ENCODE data around the gene TMEM138. TPM values are rescaled to one million over a fixed set of nuclear protein-coding genes. Genes with fewer than 3 reads are reported as not detected.

TMEM138 gene
- 10 to 100 TPM; 74.4 to 75.1 TPM for total RNA-seq
- polyA plus RNA-seq, result 54.3 TPM

DNA sequence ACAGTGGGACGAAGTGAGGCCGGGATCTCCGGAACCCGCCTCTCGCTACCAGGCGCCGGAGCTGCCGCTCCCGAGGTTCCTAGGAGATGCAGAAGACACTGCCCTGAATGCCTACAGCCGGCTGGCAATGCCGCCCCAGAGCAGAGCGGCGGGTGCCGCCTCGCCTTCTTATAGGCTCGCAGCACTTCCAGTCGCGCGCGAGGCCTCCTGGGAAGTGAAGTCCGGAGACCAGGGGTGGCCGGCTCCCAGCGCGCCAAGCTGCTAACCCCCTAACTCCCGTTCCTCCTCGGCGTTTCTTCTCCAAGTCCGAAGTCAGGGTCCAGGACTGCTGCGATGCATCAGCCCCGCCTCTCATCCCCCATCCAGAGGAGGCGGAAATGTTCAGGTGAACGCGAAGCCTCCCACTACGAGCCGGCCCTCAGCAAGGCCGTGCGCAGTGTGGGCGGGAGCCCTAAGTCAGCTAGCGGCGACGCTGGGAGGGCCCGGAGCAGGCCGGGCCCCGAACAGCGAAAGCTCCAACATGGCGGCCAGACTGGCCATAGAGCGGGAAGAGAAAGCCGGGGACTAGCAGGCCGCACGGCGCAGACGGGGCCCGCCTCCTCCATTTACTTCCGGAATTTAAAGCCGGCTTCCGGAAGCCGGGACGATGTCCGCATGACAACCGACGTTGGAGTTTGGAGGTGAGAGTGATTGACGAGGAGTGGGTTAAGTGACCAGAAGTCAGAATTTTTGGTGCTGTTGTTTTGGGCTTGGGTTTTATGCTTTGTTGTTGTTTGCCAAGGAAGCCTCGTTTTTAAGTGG is at the start of gene TMEM138, which contains the start of gene CYB561A3:
TSS of gene TMEM138 (plus strand) at position 634 of the 801 bp plus-strand sequence. CDS start 2,017 bp downstream, outside the sequence.
TSS of gene CYB561A3 (minus strand) at position 142 of the 801 bp plus-strand sequence. CDS start 5,169 bp downstream, outside the sequence.
- H3K4me1 Mint-ChIP-seq, result peaks cover 29 to 44% (median 39%) of the 10 kb centered on the region in 3 donors
- peaks cover 0 to 44% (median 2%) of the 10 kb centered on the region in 3 donors for H3K36me3 Mint-ChIP-seq
- H3K27ac Mint-ChIP-seq, result peak within 1 kb of the TSS; percentile 91 to 100 (median 98)
- Histone ChIP-seq H3K4me3 (ENCODE audit: low read length) (peak within 1 kb of the TSS; percentile 91), H3K27me3 (ENCODE audit: insufficient read depth, low read length, poor library complexity, severe bottlenecking) (no peaks in the 10 kb centered on the region), H3K27ac (ENCODE audit: low read depth, low read length) (peak within 1 kb of the TSS; percentile 88), H3K36me3 (ENCODE audit: insufficient read depth, low read length) (peaks cover 17% of the 10 kb centered on the region), H3K4me1 (ENCODE audit: insufficient read depth, low read length) (peaks cover 29% of the 10 kb centered on the region), H3K9me3 (ENCODE audit: low read length) (no peaks in the 10 kb centered on the region)
- DNase-seq, result peak; percentile 79 to 92 (median 84)
- CTCF ChIA-PET, result interaction anchor here (1.2 to 5.7 kb wide), 4 partner anchors 24 to 68 kb away, joined by 4 to 78 read pairs (median 22); partner anchors contain the start of genes CPSF7, DDB1, SDHAF2 and TKFC
- peak within 1 kb of the TSS; percentile 95 to 99 (median 96) for H3K4me3 Mint-ChIP-seq
- POLR2A ChIA-PET, result interaction anchor here (0.6 to 3.7 kb wide), 9 partner anchors 21 to 1703 kb away, joined by 3 to 42 read pairs (median 7); partner anchors contain the start of genes CPSF7, DDB1, SDHAF2 and TKFC
- H3K9me3 Mint-ChIP-seq, result no peaks in the 10 kb centered on the region
- H3K27me3 Mint-ChIP-seq, result no peaks in the 10 kb centered on the region

DNA sequence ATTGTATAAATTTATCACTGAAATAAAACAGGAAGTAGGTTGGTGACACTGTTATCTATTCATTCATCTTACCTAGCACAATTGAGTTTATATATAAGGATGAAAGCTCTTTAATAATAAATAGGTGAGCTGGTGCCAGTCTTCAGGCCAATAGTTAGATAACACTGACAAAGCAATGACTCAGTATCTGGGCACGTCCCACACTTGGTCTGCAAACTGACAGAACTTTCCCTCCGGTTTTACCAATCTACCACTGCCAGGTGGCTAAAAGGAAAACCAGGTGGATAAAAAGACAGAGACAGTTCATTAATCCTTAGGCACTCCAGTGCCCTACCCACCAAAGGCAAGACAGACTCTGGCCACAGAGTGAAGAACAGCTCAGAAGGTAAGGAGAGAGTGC is 46.9 kb upstream of the TMEM138 start:
- H3K4me1 ChIP-seq (ENCODE audit: insufficient read depth, low read length), result no peaks in the 10 kb centered on the region
- CTCF ChIA-PET, result interaction anchor here (0.9 kb wide), 1 partner anchor 22 kb away, joined by 3 read pairs; no protein-coding TSS in a partner anchor

DNA sequence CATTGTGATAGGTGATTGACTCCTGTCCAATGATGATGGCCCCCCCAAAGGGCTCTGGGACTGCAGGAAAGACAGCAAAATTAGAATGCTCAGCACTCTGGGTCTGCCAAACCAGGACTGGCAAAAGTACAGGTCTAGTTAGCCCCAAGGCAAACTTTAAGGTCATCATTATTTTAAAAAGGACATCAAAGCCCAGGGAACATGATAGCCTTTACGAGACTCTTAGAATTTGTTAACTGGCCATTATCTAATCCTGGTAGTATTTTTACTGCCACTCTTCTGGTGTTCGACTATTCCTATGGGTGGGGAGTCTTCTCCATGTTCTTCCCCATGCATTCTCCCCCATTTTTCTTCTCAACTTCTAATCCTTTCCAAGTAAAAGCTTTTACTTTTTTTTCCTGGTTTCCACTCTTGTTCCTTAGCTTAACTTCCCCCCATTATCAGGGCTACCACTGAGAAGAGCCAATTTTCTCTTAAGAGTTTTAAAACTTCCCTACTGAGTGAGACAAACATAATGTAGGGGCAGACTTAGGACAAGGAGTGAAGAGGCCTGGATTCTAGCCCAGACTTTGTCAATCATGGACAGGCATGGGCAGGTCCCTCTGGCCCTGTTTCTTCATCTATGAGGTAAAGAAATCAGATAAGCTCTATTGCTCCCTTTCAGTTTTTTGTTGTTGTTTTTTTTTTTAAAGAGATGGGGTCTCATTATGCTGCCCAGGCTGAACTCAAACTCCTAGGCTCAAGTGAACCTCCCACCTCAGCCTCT is 36.3 kb upstream of the TMEM138 start:
- no peak overlapping the region for H3K4me3 Mint-ChIP-seq
- Histone ChIP-seq H3K9me3 (ENCODE audit: low read length) (no peaks in the 10 kb centered on the region), H3K4me1 (ENCODE audit: insufficient read depth, low read length) (peaks cover 3% of the 10 kb centered on the region), H3K4me3 (ENCODE audit: low read length) (no peak overlapping the region), H3K27ac (ENCODE audit: low read depth, low read length) (no peak overlapping the region), H3K27me3 (ENCODE audit: insufficient read depth, low read length, poor library complexity, severe bottlenecking) (no peaks in the 10 kb centered on the region), H3K36me3 (ENCODE audit: insufficient read depth, low read length) (peaks cover 76% of the 10 kb centered on the region)
- no peaks in the 10 kb centered on the region for H3K9me3 Mint-ChIP-seq
- POLR2A ChIA-PET, result no interaction called here
- H3K27ac Mint-ChIP-seq, result no peak overlapping the region
- no peak for DNase-seq
- H3K27me3 Mint-ChIP-seq, result no peaks in the 10 kb centered on the region
- peaks cover 27 to 35% (median 34%) of the 10 kb centered on the region in 3 donors for H3K4me1 Mint-ChIP-seq
- peaks cover 23 to 88% (median 38%) of the 10 kb centered on the region in 3 donors for H3K36me3 Mint-ChIP-seq
- CTCF ChIA-PET, result interaction anchor here (2.9 kb wide), 1 partner anchor 10 kb away, joined by 12 read pairs; no protein-coding TSS in a partner anchor

More for the DNA sequence above, 46.9 kb upstream of the TMEM138 start:
- no peaks in the 10 kb centered on the region for H3K9me3 Mint-ChIP-seq
- no peaks in the 10 kb centered on the region for H3K27me3 ChIP-seq (ENCODE audit: insufficient read depth, low read length, poor library complexity, severe bottlenecking)
- H3K36me3 ChIP-seq (ENCODE audit: insufficient read depth, low read length), result peaks cover 51% of the 10 kb centered on the region
- peaks cover 0 to 1% (median 0%) of the 10 kb centered on the region in 3 donors for H3K4me1 Mint-ChIP-seq
- H3K27ac Mint-ChIP-seq, result no peak overlapping the region
- POLR2A ChIA-PET, result no interaction called here
- peaks cover 4 to 43% (median 22%) of the 10 kb centered on the region in 3 donors for H3K36me3 Mint-ChIP-seq
- no peak for DNase-seq
- no peak overlapping the region for H3K27ac ChIP-seq (ENCODE audit: low read depth, low read length)
- H3K27me3 Mint-ChIP-seq, result no peaks in the 10 kb centered on the region
- no peak overlapping the region for H3K4me3 Mint-ChIP-seq
- H3K4me3 ChIP-seq (ENCODE audit: low read length), result no peak overlapping the region
- no peaks in the 10 kb centered on the region for H3K9me3 ChIP-seq (ENCODE audit: low read length)

DNA sequence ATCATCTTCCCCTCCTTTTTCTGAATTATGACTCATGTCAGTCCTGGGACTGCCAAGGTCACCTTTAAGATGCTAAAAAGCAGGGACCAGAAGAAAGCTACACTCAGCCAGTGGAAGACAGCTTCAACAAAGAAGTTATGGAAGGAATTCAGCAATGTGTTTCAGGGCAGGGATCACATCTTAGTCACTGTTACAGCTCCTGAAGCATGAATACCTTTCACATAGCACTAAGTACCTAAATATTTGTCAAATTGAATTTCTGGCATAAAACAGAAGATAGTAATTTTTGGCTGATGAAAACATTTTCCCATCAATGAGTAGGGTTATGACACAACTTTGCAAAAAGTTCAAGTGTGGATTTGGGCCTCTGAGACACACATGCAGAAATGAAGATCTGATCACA is 34.5 kb upstream of the TMEM138 start:
- Histone ChIP-seq H3K36me3 (ENCODE audit: insufficient read depth, low read length) (peaks cover 58% of the 10 kb centered on the region), H3K27me3 (ENCODE audit: insufficient read depth, low read length, poor library complexity, severe bottlenecking) (no peaks in the 10 kb centered on the region), H3K4me3 (ENCODE audit: low read length) (no peak overlapping the region), H3K9me3 (ENCODE audit: low read length) (no peaks in the 10 kb centered on the region), H3K27ac (ENCODE audit: low read depth, low read length) (no peak overlapping the region), H3K4me1 (ENCODE audit: insufficient read depth, low read length) (peaks cover 20% of the 10 kb centered on the region)
- Mint-ChIP-seq H3K27me3 (no peaks in the 10 kb centered on the region), H3K9me3 (no peaks in the 10 kb centered on the region), H3K4me3 (no peak overlapping the region), H3K4me1 (peaks cover 44 to 53% (median 53%) of the 10 kb centered on the region in 3 donors), H3K36me3 (peaks cover 13 to 86% (median 31%) of the 10 kb centered on the region in 3 donors), H3K27ac (peak overlapping the region in 3 of 8 donors; percentile 19 to 35 (median 32))
- no peak for DNase-seq
- ChIA-PET CTCF (interaction anchor here (1.0 to 1.9 kb wide), 2 partner anchors 8 to 108 kb away, joined by 3 to 5 read pairs; no protein-coding TSS in a partner anchor), POLR2A (interaction anchor here (0.5 kb wide), 1 partner anchor 104 kb away, joined by 4 read pairs; no protein-coding TSS in a partner anchor)

DNA sequence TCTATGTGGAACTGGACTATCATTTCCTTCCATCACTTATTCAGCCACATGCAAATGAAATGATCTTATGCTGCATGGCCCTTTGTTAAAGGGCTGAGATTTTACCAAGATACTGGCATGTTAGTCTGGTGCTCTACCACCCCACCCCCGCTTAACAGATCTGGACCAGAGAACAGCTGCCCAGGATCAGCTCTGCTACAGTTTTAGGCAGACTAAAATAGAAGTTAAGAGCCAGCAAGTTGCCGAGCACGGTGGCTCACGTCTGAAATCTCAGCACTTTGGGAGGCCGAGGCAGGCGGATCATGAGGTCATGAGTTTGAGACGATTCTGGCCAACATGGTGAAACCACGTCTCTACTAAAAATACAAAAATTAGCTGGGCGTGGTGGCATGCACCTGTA is 33.8 kb upstream of the TMEM138 start:
- Histone ChIP-seq H3K4me1 (ENCODE audit: insufficient read depth, low read length) (peaks cover 21% of the 10 kb centered on the region), H3K27me3 (ENCODE audit: insufficient read depth, low read length, poor library complexity, severe bottlenecking) (no peaks in the 10 kb centered on the region), H3K4me3 (ENCODE audit: low read length) (no peak overlapping the region), H3K9me3 (ENCODE audit: low read length) (no peaks in the 10 kb centered on the region), H3K27ac (ENCODE audit: low read depth, low read length) (no peak overlapping the region), H3K36me3 (ENCODE audit: insufficient read depth, low read length) (peaks cover 52% of the 10 kb centered on the region)
- H3K27me3 Mint-ChIP-seq, result peaks cover 0 to under 1% of the 10 kb centered on the region in 2 donors
- H3K36me3 Mint-ChIP-seq, result peaks cover 10 to 85% (median 28%) of the 10 kb centered on the region in 3 donors
- H3K9me3 Mint-ChIP-seq, result no peaks in the 10 kb centered on the region
- H3K4me1 Mint-ChIP-seq, result peaks cover 46 to 58% (median 57%) of the 10 kb centered on the region in 3 donors
- DNase-seq, result no peak
- ChIA-PET POLR2A (no interaction called here), CTCF (interaction anchor here (1.9 kb wide), 1 partner anchor 8 kb away, joined by 5 read pairs; no protein-coding TSS in a partner anchor)
- peak overlapping the region in 3 of 8 donors; percentile 2 to 61 (median 43) for H3K27ac Mint-ChIP-seq
- H3K4me3 Mint-ChIP-seq, result peak overlapping the region in 1 of 7 donors; percentile 71

DNA sequence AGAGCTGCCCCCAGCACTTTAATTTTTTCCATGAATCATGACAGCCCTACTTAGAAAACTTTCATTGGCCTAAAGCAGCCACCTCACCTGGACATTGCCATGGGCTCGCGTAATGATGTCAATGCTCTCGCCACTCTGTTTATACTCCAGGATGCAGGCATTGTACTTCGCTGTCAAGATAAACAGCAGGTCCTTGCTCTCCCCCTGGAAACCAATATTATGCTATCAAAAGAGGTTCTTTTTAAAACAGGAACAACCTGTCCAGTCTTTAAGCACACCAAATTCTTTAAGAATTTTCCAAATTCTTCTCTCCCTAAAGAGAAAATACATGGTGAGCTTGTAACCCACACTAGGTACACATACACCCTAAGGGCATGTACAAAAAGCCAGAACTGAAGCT is 32.3 kb upstream of the TMEM138 start:
- peaks cover 0 to 74% (median 21%) of the 10 kb centered on the region in 3 donors for H3K36me3 Mint-ChIP-seq
- H3K27me3 ChIP-seq (ENCODE audit: insufficient read depth, low read length, poor library complexity, severe bottlenecking), result no peaks in the 10 kb centered on the region
- no peaks in the 10 kb centered on the region for H3K9me3 Mint-ChIP-seq
- no peak overlapping the region for H3K4me3 ChIP-seq (ENCODE audit: low read length)
- no peaks in the 10 kb centered on the region for H3K9me3 ChIP-seq (ENCODE audit: low read length)
- POLR2A ChIA-PET, result no interaction called here
- CTCF ChIA-PET, result interaction anchor here (3.6 kb wide), 1 partner anchor 55 kb away, joined by 17 read pairs; no protein-coding TSS in a partner anchor
- H3K4me1 Mint-ChIP-seq, result peaks cover 51 to 69% (median 61%) of the 10 kb centered on the region in 3 donors
- H3K27ac ChIP-seq (ENCODE audit: low read depth, low read length), result no peak overlapping the region
- H3K4me3 Mint-ChIP-seq, result peak overlapping the region in 3 of 7 donors; percentile 15 to 35 (median 31)
- peaks cover 40% of the 10 kb centered on the region for H3K36me3 ChIP-seq (ENCODE audit: insufficient read depth, low read length)
- peaks cover 31% of the 10 kb centered on the region for H3K4me1 ChIP-seq (ENCODE audit: insufficient read depth, low read length)
- H3K27me3 Mint-ChIP-seq, result peaks cover 0 to 3% of the 10 kb centered on the region in 2 donors
- DNase-seq, result no peak
- H3K27ac Mint-ChIP-seq, result peak overlapping the region in 3 of 8 donors; percentile 17 to 96 (median 20)

DNA sequence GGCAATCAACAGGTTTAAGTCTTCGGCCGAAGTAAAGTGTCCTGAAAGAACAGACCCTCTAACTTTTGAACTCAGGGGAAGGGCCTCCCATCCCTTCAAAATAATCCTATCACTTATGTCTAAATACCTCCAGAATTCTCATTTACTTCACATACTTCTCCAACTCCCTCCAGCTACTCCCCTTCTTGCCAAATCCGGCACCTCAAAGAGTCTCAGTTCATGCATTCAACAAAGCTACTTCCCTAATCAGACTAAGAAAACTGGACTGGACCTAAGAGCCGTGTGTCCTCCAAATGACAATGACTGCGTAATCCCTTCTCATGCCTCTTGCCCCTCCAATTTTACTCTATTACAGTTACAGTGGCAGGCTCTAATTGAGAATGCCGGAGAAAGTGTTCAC is 30.5 kb upstream of the TMEM138 start:
- peaks cover 0 to 57% (median 17%) of the 10 kb centered on the region in 3 donors for H3K36me3 Mint-ChIP-seq
- no peaks in the 10 kb centered on the region for H3K27me3 ChIP-seq (ENCODE audit: insufficient read depth, low read length, poor library complexity, severe bottlenecking)
- POLR2A ChIA-PET, result interaction anchor here (1.3 kb wide), 1 partner anchor 30 kb away, joined by 8 read pairs; the partner anchor contains the start of genes CYB561A3 and TMEM138

More for the DNA sequence above, 30.5 kb upstream of the TMEM138 start:
- H3K9me3 ChIP-seq (ENCODE audit: low read length), result no peaks in the 10 kb centered on the region
- Mint-ChIP-seq H3K27me3 (peaks cover 0 to 3% of the 10 kb centered on the region in 2 donors), H3K4me3 (peak overlapping the region; percentile 92 to 98 (median 95)), H3K9me3 (no peaks in the 10 kb centered on the region), H3K27ac (peak overlapping the region; percentile 84 to 99 (median 96)), H3K4me1 (peaks cover 55 to 74% (median 65%) of the 10 kb centered on the region in 3 donors)
- no peak for DNase-seq
- H3K27ac ChIP-seq (ENCODE audit: low read depth, low read length), result peak overlapping the region; percentile 94
- H3K36me3 ChIP-seq (ENCODE audit: insufficient read depth, low read length), result peaks cover 23% of the 10 kb centered on the region
- H3K4me1 ChIP-seq (ENCODE audit: insufficient read depth, low read length), result peaks cover 39% of the 10 kb centered on the region
- CTCF ChIA-PET, result interaction anchor here (0.9 to 3.6 kb wide), 3 partner anchors 54 to 98 kb away, joined by 3 to 17 read pairs (median 5); partner anchors contain the start of genes CPSF7, SDHAF2 and TMEM216
- peak overlapping the region; percentile 91 for H3K4me3 ChIP-seq (ENCODE audit: low read length)

All from CD8-positive, alpha-beta memory T cell (primary cell).